LNCaP clone FGC (cell line): ENCODE data around the gene BLNK.

Experiments
- DNase-seq: peaks from one replicate; pipeline ENCODE4 v3.0.0-alpha.2; 2011; ENCODE audit warnings: low read depth
- H3K4me3 ChIP-seq: 2 replicates; pipeline ENCODE4 v1.5.1; 2011; ENCODE audit warnings: mild to moderate bottlenecking, low read depth, low read length, control low read depth
- CTCF ChIP-seq: IDR thresholded peaks from 2 replicates; pipeline ENCODE4 v1.5.1; 2012; ENCODE audit warnings: mild to moderate bottlenecking; ENCODE audit not compliant: control insufficient read depth, insufficient read depth; ENCODE audit errors: extremely low read depth

Gene BLNK

GRCh38 chr10:96242822-96243221 is 28.5 kb downstream of the BLNK start:
- DNase-seq = no peak
- no peak for TF ChIP-seq CTCF
- no peak overlapping the region for H3K4me3 ChIP-seq

GRCh38 chr10:96238646-96239623 is 32.4 kb downstream of the BLNK start:
- TF ChIP-seq CTCF = no peak
- DNase-seq = peak; percentile 63

GRCh38 chr10:96236876-96237275 is 34.5 kb downstream of the BLNK start:
- no peak overlapping the region for H3K4me3 ChIP-seq
- TF ChIP-seq CTCF = no peak
- no peak for DNase-seq

More at GRCh38 chr10:96238646-96239623, 32.4 kb downstream of the BLNK start:
- no peak overlapping the region for H3K4me3 ChIP-seq

GRCh38 chr10:96236090-96236478 is 35.3 kb downstream of the BLNK start:
- DNase-seq = no peak
- TF ChIP-seq CTCF = no peak
- H3K4me3 ChIP-seq = no peak overlapping the region

- TF ChIP-seq CTCF = no peak
- DNase-seq = no peak
- H3K4me3 ChIP-seq = no peak overlapping the region
Observed at GRCh38 chr10:96235326-96236089, 35.9 kb downstream of the BLNK start.

GRCh38 chr10:96233959-96234358 is 37.4 kb downstream of the BLNK start:
- no peak for DNase-seq
- no peak for TF ChIP-seq CTCF
- no peak overlapping the region for H3K4me3 ChIP-seq
